Lower lobe of right lung (tissue), 2 donors: ENCODE measurements around the gene DFFA. TPM values are rescaled to one million over a fixed set of nuclear protein-coding genes. Genes with fewer than 3 reads are reported as not detected.

Experiments used
- ATAC-seq, 2 donors: fragments of 200-7000 bp; cut with Tn5 transposase; one replicate each; pipeline ENCODE4 v1.9.1; 2020 to 2022; ENCODE audit warnings: mild to moderate bottlenecking in 2 of 2, moderate library complexity in 2 of 2
- DNase-seq: peaks from one replicate; pipeline ENCODE4 v3.0.0-alpha.2; 2020
- H3K27ac ChIP-seq: fragments of 200-600 bp; one replicate; pipeline ENCODE4 v1.8.0; 2022
- H3K27me3 ChIP-seq: fragments of 200-600 bp; one replicate; pipeline ENCODE4 v1.8.0; 2022; ENCODE audit warnings: low read depth
- H3K36me3 ChIP-seq: fragments of 200-600 bp; one replicate; pipeline ENCODE4 v1.8.0; 2022; ENCODE audit warnings: mild to moderate bottlenecking
- H3K4me1 ChIP-seq: fragments of 200-600 bp; one replicate; pipeline ENCODE4 v1.8.0; 2022
- H3K4me3 ChIP-seq: fragments of 200-600 bp; one replicate; pipeline ENCODE4 v1.8.0; 2022; ENCODE audit warnings: mild to moderate bottlenecking
- H3K9me3 ChIP-seq: fragments of 200-600 bp; one replicate; pipeline ENCODE4 v1.8.0; 2022
- intact Hi-C: fragments of 100-400 bp; cut with DNase I; formaldehyde crosslinking; loops from one replicate; pipeline ENCODE4 v1.11.0; 2022
- total RNA-seq: library from RNA; stranded (reverse); fragmentation: NEBNext Ultra II Directional; extraction: Animal tissue kit (Norgen Biotek cat#: 25700); gene quantifications from one replicate; pipeline ENCODE4 v1.2.1, GENCODE V29; 2021
- TF ChIP-seq, protein P1 (sequence below): fragments of 200-600 bp; IDR thresholded peaks from one replicate; pipeline ENCODE4 v1.8.0; 2022; ENCODE audit warnings: antibody characterized with exemption, mild to moderate bottlenecking
- donor health status: DM: no; HTN: yes; CAD: no; lungs with severe emphysema.

The DFFA gene
- total RNA-seq, 1 donor from 2014 or later: 37.0 TPM

- TF ChIP-seq, protein P1, sequence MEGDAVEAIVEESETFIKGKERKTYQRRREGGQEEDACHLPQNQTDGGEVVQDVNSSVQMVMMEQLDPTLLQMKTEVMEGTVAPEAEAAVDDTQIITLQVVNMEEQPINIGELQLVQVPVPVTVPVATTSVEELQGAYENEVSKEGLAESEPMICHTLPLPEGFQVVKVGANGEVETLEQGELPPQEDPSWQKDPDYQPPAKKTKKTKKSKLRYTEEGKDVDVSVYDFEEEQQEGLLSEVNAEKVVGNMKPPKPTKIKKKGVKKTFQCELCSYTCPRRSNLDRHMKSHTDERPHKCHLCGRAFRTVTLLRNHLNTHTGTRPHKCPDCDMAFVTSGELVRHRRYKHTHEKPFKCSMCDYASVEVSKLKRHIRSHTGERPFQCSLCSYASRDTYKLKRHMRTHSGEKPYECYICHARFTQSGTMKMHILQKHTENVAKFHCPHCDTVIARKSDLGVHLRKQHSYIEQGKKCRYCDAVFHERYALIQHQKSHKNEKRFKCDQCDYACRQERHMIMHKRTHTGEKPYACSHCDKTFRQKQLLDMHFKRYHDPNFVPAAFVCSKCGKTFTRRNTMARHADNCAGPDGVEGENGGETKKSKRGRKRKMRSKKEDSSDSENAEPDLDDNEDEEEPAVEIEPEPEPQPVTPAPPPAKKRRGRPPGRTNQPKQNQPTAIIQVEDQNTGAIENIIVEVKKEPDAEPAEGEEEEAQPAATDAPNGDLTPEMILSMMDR: no peak
- DNase-seq (no peak), ATAC-seq (no peak)
- no peak overlapping the region for H3K27ac ChIP-seq
- no peak overlapping the region for H3K4me3 ChIP-seq
- intact Hi-C loops: loop anchor here (10.0 kb wide), 1 partner anchor 352 kb away; no protein-coding TSS in a partner anchor
- H3K9me3 ChIP-seq: no peaks in the 10 kb centered on the region
- H3K4me1 ChIP-seq: peaks cover 75% of the 10 kb centered on the region
- H3K36me3 ChIP-seq: no peaks in the 10 kb centered on the region
- no peaks in the 10 kb centered on the region for H3K27me3 ChIP-seq
These were observed 40.9 kb upstream of the DFFA start for GRCh38 chr1:10513199-10513598.

- TF ChIP-seq, protein P1: no peak
- H3K27ac ChIP-seq: peak overlapping the region; percentile 71
- H3K9me3 ChIP-seq: no peaks in the 10 kb centered on the region
- DNase-seq (no peak), ATAC-seq (no peak)
- no peaks in the 10 kb centered on the region for H3K27me3 ChIP-seq
- intact Hi-C loops: loop anchor here (10.0 kb wide), 1 partner anchor 353 kb away; no protein-coding TSS in a partner anchor
- H3K36me3 ChIP-seq: no peaks in the 10 kb centered on the region
- no peak overlapping the region for H3K4me3 ChIP-seq
- peaks cover 68% of the 10 kb centered on the region for H3K4me1 ChIP-seq
These were observed 39.2 kb upstream of the DFFA start for GRCh38 chr1:10511494-10511885.

DNA sequence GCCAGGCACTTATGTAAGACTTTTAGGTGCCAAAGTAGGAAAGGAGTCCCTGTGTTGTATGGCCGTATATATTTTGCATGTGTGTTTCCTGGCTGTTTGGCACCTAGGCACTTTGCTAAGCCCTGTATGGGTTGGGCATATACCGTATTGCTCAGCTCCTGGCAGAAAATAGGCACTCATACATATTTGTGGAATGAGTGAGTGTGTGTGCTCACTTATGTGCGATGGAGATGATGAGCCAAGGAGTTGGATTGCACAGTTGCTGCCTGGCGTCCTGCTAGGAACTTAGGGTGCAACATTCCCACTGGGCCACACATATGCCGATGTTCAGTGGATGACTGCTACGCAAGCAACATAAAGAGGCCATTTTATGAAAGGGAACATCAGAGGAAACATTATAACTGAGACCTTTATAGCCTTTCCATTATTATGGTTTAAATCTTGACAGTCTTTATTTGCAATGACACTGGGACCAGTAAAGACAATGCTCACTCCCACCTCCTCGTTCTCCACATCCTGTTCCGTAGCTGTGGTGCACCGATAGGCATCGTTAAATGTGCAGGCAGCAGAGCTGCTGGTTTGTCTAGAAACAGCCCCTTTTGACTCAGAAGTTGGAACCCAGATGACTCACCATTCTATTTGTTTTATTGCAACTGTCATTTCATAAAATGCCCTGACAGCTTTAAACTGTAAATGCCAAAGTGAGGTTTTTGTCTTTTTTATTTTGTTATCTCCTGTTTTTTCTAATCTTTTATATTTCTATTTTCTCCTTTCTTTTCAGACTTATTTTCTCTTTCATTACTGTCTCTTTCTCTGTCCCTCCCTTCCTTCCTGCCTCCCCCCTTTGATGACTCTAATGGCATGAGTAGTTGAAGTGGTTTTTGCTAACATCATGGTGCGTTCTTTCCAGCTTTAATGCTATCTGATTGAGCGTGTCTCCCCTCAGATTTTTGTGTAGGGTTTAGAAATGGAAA is 38.5 kb upstream of the DFFA start:
- TF ChIP-seq, protein P1: no peak
- H3K4me1 ChIP-seq: peaks cover 61% of the 10 kb centered on the region
- DNase-seq: no peak
- intact Hi-C loops: loop anchor here (10.0 kb wide), 1 partner anchor 354 kb away; no protein-coding TSS in a partner anchor
- no peaks in the 10 kb centered on the region for H3K36me3 ChIP-seq
- peak overlapping the region; percentile 71 for H3K27ac ChIP-seq
- ATAC-seq: peak; percentile 72 to 76
- no peak overlapping the region for H3K4me3 ChIP-seq
- no peaks in the 10 kb centered on the region for H3K9me3 ChIP-seq
- no peaks in the 10 kb centered on the region for H3K27me3 ChIP-seq

- Histone ChIP-seq H3K4me3 (no peak overlapping the region), H3K27ac (peak overlapping the region; percentile 71), H3K4me1 (peaks cover 52% of the 10 kb centered on the region), H3K9me3 (no peaks in the 10 kb centered on the region), H3K27me3 (no peaks in the 10 kb centered on the region), H3K36me3 (no peaks in the 10 kb centered on the region)
- TF ChIP-seq, protein P1: no peak
- ATAC-seq (no peak), DNase-seq (no peak)
- intact Hi-C loops: loop anchor here (10.0 kb wide), 1 partner anchor 355 kb away; no protein-coding TSS in a partner anchor
These were observed 37.6 kb upstream of the DFFA start for GRCh38 chr1:10509809-10510509.

GRCh38 chr1:10508511-10508951 is 36.2 kb upstream of the DFFA start:
- ATAC-seq (no peak), DNase-seq (no peak)
- Histone ChIP-seq H3K4me1 (peaks cover 43% of the 10 kb centered on the region), H3K27ac (no peak overlapping the region), H3K27me3 (no peaks in the 10 kb centered on the region), H3K9me3 (no peaks in the 10 kb centered on the region), H3K4me3 (no peak overlapping the region), H3K36me3 (no peaks in the 10 kb centered on the region)
- intact Hi-C loops: no loop called here
- TF ChIP-seq, protein P1: no peak
